Measurements from ENCODE around the gene PAK5. TPM values are rescaled to one million over a fixed set of nuclear protein-coding genes. Genes with fewer than 3 reads are reported as not detected.

PAK5 gene
- total RNA-seq, 2 donors from 2014 or later = 0.22 to 0.42 TPM

DNA sequence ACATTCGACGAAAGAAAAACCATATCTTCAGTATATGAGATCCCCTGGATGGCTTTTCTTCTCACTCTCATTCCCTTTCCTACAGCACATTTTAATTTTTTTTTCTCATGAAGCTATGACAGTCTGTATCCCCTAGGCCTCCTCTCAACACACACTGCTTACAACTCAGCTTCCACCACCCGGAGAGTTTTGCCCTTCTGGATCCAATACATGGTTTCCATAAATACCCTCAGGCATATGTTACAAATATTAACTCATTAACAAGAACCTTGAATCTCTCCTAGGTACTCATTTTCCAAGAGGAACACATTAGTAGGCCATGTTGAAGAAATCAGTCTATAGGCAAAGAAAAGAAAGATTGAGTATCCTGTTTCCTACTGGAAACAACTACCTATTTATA lies 44.0 kb downstream of the PAK5 start:
- WGBS, 2 experiments (ENCODE audit: insufficient coverage in 1 of 2, insufficient read length in 1 of 2) = 88 to 94% methylated on average over 3 of the region's 3 CpGs
- H3K9ac ChIP-seq (ENCODE audit: extremely low read depth, low read length, poor library complexity, severe bottlenecking) = no peak overlapping the region
- H3K9me3 Mint-ChIP-seq = no peaks in the 10 kb centered on the region

DNA sequence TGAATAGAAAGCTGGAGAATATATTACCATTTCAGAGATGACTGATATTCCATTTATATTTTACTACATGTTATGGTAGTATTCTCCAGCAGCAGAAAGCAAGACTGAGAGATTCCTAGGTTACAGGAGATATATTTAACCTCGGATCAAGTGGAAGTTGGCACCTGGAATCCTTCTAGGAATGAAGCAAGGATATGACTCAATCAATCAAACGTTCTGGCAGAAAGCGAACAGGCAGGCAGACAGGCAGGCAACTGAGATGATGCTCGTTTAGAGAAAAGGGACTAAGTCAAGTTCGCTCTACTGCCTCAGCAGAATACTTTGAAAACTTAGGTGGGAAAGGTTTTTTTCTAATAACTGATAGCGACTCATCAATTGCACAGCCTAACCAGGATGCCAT lies 46.2 kb downstream of the PAK5 start:
- Histone ChIP-seq H3K27me3 (ENCODE audit: control insufficient read depth, insufficient read depth, low read length, poor library complexity, severe bottlenecking) (no peaks in the 10 kb centered on the region), H3K27ac (ENCODE audit: low read depth, low read length) (no peak overlapping the region), H3K4me1 (ENCODE audit: control insufficient read depth, insufficient read depth, low read length) (no peaks in the 10 kb centered on the region), H3K9me3 (ENCODE audit: control insufficient read depth, low read length) (no peaks in the 10 kb centered on the region), H3K9ac (ENCODE audit: extremely low read depth, low read length, poor library complexity, severe bottlenecking) (no peak overlapping the region), H3K4me3 (ENCODE audit: low read length) (no peak overlapping the region), H3K36me3 (ENCODE audit: control insufficient read depth, insufficient read depth, low read length) (no peaks in the 10 kb centered on the region)
- TF ChIP-seq, protein P1, sequence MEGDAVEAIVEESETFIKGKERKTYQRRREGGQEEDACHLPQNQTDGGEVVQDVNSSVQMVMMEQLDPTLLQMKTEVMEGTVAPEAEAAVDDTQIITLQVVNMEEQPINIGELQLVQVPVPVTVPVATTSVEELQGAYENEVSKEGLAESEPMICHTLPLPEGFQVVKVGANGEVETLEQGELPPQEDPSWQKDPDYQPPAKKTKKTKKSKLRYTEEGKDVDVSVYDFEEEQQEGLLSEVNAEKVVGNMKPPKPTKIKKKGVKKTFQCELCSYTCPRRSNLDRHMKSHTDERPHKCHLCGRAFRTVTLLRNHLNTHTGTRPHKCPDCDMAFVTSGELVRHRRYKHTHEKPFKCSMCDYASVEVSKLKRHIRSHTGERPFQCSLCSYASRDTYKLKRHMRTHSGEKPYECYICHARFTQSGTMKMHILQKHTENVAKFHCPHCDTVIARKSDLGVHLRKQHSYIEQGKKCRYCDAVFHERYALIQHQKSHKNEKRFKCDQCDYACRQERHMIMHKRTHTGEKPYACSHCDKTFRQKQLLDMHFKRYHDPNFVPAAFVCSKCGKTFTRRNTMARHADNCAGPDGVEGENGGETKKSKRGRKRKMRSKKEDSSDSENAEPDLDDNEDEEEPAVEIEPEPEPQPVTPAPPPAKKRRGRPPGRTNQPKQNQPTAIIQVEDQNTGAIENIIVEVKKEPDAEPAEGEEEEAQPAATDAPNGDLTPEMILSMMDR (conservative IDR thresholded peaks at IDR 0.05) = no peak
- no peak for DNase-seq
- 87 to 92% methylated on average over 5 to 6 of the region's 6 CpGs for WGBS, 2 experiments (ENCODE audit: insufficient coverage in 1 of 2, insufficient read length in 1 of 2)
- Mint-ChIP-seq H3K4me3 (no peak overlapping the region), H3K36me3 (ENCODE audit: low read depth) (no peaks in the 10 kb centered on the region), H3K9me3 (no peaks in the 10 kb centered on the region), H3K27me3 (ENCODE audit: insufficient read depth) (peaks cover 3% of the 10 kb centered on the region), H3K27ac (no peak overlapping the region), H3K4me1 (no peaks in the 10 kb centered on the region)

More for the DNA sequence above, 44.0 kb downstream of the PAK5 start:
- Histone ChIP-seq H3K4me3 (ENCODE audit: low read length) (no peak overlapping the region), H3K27me3 (ENCODE audit: control insufficient read depth, insufficient read depth, low read length, poor library complexity, severe bottlenecking) (no peaks in the 10 kb centered on the region), H3K4me1 (ENCODE audit: control insufficient read depth, insufficient read depth, low read length) (no peaks in the 10 kb centered on the region), H3K9me3 (ENCODE audit: control insufficient read depth, low read length) (no peaks in the 10 kb centered on the region), H3K36me3 (ENCODE audit: control insufficient read depth, insufficient read depth, low read length) (no peaks in the 10 kb centered on the region), H3K27ac (ENCODE audit: low read depth, low read length) (no peak overlapping the region)
- no peak for DNase-seq
- TF ChIP-seq, protein P1 (conservative IDR thresholded peaks at IDR 0.05) = no peak
- Mint-ChIP-seq H3K36me3 (ENCODE audit: low read depth) (no peaks in the 10 kb centered on the region), H3K4me3 (no peak overlapping the region), H3K27me3 (ENCODE audit: insufficient read depth) (peaks cover 1% of the 10 kb centered on the region), H3K4me1 (no peaks in the 10 kb centered on the region), H3K27ac (no peak overlapping the region)

DNA sequence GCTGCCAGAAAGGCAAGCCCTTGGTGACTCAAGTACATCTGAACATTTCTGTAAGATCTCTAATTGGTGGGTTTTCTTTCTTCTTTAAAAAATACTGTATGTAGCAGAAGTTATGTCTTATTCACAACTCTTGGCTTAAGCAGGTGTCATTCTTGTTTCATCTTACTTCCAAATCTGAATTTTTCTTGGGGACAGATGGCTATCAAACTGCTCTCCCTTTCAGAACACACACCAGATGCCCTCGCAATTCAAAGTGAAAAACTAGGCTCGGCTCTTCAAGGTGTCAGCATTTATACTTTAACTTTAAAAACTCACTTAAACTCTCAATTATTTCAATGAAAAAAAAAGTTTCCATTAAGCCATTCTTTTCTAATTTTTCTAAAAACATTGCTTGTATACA lies 49.7 kb downstream of the PAK5 start:
- peaks cover 1% of the 10 kb centered on the region for H3K27me3 Mint-ChIP-seq (ENCODE audit: insufficient read depth)

More for the DNA sequence above, 49.7 kb downstream of the PAK5 start:
- Histone ChIP-seq H3K4me1 (ENCODE audit: control insufficient read depth, insufficient read depth, low read length) (peaks cover 4% of the 10 kb centered on the region), H3K27ac (ENCODE audit: low read depth, low read length) (no peak overlapping the region), H3K36me3 (ENCODE audit: control insufficient read depth, insufficient read depth, low read length) (no peaks in the 10 kb centered on the region), H3K4me3 (ENCODE audit: low read length) (no peak overlapping the region), H3K9me3 (ENCODE audit: control insufficient read depth, low read length) (no peaks in the 10 kb centered on the region), H3K9ac (ENCODE audit: extremely low read depth, low read length, poor library complexity, severe bottlenecking) (no peak overlapping the region), H3K27me3 (ENCODE audit: control insufficient read depth, insufficient read depth, low read length, poor library complexity, severe bottlenecking) (no peaks in the 10 kb centered on the region)
- no peaks in the 10 kb centered on the region for H3K9me3 Mint-ChIP-seq
- no peaks in the 10 kb centered on the region for H3K4me1 Mint-ChIP-seq
- H3K36me3 Mint-ChIP-seq (ENCODE audit: low read depth) = no peaks in the 10 kb centered on the region
- WGBS, 2 experiments (ENCODE audit: insufficient coverage in 1 of 2, insufficient read length in 1 of 2) = 72 to 78% methylated on average over 2 of the region's 2 CpGs
- H3K4me3 Mint-ChIP-seq = no peak overlapping the region
- H3K27ac Mint-ChIP-seq = no peak overlapping the region
- no peak for DNase-seq
- TF ChIP-seq, protein P1 (conservative IDR thresholded peaks at IDR 0.05) = no peak
